Stimulated activated CD4-positive, alpha-beta T cell treated with anti-CD3 and anti-CD28 coated beads, TNF-alpha, amount 100 ng/mL, for 24 hours (primary cell): ENCODE data around the gene RBM28.
"Not testable (repeated sequence)": the region's sequence is repeated elsewhere in the genome, so short reads cannot be mapped to it uniquely, and the experiment has no call there.

ENCODE experiments used
- DNase-seq, 3 experiments: peaks; one replicate each; pipeline ENCODE4 v3.0.0-alpha.2; 2020; ENCODE audit warnings: low read depth in 3 of 3

Gene RBM28

DNA sequence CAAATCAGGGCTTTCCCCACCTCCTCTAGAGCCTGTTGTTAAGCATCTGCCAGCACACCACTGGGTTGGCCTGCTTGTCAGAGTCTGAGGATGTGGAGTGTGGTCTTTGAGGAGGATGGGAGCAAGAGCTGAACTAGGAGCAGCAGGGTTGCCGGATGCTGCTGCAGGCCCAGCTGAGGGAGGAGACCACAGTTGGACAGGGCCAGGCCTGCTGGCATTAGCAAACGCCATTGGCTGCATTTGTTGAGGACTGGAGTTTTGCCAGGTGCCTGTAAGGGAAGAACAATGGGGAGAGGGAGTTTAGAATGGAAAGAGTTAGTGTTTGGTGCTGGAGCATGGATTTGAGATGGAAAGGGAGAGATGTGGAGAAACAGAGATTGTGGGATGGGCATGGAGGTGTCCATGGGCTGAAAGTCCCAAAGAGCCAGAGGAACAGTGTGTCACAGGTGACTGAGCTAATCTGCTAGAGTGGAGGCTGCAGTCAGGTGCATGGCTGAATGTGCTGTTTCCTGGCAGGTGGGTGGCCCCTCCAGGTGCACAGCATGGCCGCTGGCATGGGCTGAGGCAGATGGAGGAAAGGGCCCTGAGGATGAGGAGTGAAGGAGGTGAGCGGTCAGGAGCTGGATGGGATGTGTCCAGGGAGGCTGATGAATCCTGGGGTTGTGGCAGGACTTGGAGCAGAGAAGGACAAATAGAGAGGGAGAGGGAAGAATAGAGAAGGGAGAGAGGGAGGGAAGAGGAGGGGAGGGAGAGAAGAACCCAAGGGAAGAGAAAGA, 61.9 kb downstream of the RBM28 start:
- DNase-seq = no peak

DNA sequence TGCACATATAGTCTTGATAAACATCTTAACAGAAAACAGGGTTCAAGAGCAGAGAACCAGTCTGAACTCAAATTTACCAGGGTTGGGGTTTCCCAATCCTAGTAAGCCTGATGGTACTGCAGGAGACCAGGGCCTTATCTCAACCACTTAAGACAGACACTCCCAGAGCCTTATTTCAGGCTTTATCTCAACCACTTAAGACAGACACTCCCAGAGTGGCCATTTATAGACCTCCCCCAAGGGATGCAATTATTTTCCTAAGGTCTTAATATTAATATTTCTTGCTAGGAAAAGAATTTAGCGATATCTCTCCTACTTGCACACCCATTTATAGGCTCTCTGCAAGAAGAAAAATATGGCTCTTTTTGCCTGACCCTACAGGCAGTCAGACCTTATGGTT, 63.3 kb downstream of the RBM28 start:
- not testable (repeated sequence) for DNase-seq

DNA sequence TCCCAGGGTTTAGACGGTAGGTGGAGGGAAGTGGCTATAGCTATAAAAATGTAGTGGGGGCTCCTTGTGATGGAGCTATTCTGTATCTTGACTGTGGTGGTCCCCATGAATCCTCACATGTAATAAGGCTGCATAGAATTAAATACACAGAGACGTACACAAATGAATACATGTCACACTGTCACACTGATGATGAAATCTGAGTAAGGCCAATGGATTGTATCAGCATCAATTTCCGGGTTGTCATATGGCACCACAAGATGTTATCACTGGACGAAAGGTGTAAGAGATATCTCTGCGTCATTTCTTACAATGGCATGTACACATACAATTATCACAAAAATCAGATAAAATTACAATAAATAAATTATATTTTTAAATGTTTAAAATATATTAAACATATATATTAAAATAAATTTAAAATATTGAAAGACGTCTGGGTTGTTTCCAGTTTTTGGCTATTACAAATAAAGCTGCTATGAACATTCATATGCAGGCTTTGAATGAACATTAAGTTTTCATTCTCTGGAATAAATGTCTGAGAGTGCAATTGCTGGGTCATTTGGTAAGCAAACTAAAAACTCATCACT, 64.5 kb downstream of the RBM28 start:
- DNase-seq = no peak

DNA sequence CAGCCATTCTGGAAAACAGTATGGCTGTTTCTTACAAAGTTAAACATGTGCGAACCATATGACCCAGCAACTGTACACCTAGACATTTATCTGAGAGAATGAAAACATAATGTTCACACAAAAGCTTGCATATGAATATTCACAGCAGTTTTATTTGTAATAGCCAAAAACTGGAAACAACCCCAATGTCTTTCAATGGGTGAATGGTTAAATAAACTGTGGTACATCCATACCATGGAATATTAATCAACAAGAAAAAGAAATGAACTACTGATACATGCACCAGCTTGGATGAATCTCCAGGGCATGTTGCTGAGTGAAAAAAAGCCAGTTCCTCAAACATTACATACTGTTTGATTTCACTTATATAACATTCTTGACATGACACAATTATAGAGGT, 65.3 kb downstream of the RBM28 start:
- DNase-seq = no peak

DNA sequence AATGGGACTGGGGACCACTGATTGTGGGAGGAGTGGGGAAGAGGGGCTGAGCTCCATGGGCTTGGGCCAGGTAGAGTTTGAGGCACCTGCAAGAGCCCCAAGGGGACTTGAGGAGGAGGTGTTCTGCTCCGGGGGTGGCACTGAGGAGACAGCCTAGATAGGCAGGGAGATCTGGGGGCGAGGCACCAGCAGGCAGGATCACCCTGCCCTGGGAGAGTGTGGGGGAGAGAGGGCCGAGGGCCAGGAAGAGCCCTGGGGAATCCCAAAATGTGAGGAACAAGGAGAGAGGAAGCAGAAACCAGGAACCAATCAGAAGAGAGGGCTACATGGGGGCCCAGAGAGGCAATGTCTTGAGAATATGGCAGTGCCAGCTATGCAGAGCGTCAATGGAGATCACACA, 68.0 kb downstream of the RBM28 start:
- DNase-seq = no peak

DNA sequence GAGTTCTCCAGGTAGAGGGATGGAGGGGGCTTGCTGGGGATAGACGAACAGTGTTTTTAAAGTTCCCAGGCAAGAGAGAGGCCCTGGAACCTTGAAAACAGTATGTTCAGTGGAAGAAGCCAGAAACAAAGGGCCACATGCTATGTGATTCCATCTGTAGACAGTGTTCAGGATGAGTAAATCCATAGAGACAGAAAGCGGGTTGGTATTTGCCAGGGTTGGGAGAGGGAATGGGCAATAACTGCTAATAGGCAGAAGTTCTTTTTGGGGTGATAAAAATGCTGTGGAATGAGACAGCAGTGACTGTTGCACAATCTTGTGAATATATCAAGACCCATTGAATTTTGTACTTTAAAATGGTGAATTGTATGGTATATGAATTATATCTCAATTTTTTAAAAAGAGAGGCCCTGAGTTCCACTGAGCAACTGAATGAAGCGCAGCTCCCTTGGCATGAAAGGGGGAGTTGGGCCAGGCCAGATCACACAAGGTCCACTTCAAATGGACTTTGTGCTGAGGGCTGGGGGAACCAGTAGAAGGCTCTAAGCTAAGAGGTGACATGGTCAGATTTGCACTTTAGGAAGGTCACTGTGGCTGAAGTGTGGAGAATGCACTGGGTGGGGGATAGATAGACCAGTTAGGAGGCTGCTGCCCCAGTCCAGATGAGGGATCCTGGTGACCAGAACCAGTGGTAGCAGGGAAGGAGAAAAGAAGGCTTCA, 68.7 kb downstream of the RBM28 start:
- no peak for DNase-seq

DNA sequence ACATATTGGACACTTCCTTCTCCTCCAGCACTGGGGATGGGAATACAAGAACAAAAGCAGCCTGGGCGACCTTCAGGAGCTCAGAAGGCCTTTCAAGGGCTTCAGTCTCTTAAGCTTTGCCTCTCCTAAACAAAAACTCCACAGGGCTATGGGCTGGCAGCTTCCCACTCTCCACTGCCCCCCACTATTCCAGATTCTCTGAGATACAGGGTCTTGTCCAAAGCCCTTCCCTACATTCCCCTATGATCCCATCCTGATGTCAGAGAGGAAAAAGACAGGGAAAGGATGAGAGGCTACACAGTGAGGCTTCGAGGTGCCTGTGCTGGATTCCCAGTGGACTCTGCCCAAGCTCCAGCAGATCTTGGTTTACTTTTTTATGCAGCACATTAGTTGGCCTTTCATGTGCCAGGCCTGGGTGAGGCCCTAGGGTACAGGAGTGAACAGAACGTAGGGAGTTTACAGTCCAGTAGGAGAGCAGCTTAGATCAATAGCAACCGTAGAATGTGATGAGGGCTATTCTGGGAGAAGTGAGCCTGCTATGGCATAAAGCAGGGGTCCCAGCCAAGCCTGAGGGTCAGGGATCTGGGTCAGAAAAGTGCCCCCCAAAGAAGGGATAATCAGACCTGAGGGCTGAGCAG, 69.3 kb downstream of the RBM28 start:
- DNase-seq = no peak

DNA sequence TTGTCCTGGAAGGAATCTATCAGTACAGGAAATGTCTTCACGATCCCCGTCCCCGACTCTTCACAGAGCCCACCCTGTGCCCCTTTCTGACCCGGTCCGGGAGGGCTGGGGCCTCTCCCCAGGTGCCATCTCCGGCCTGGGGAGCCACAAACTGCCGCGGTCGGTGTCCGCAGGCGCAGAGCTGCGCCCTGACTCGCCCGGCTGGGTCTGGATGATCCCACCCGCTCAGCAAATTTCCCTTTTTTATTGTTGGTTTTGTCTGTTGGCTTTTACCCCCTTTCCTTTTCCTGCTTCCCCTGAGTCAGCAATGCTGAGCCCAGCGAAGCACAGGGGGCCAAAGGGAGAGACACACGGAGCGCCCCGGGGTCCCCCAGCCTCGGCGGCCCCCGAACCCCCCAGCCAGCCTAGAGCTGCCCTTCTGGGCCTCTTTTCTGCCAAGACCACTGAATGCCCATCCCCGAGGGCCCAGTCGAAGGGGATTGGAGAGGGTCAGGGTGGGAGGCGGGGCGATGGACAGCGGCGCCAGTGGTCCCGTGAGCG, 71.7 kb downstream of the RBM28 start:
- no peak for DNase-seq

DNA sequence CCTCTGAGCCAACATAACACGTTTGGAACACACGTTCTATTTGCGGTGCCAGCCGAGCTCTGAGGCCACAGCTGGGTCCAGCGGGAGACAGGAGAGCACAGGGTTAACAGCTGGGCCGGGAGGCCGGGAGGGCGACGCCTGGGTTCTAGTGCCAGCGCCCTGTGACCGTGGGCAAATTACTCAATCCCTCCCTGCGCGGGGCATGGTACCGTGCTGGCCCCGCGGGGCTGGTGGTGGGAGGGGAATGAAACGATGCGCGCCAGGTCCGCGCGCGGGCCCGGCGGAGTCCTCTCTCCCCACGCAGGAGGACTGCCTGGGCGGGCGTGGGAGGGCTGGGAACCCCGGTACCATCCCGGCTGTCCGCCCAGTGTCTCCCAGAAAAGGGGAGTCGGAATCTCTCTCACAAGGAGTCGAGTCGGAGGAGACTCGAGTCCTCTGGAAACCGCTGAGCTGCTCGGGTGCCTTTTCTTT, 72.2 kb downstream of the RBM28 start:
- no peak for DNase-seq

DNA sequence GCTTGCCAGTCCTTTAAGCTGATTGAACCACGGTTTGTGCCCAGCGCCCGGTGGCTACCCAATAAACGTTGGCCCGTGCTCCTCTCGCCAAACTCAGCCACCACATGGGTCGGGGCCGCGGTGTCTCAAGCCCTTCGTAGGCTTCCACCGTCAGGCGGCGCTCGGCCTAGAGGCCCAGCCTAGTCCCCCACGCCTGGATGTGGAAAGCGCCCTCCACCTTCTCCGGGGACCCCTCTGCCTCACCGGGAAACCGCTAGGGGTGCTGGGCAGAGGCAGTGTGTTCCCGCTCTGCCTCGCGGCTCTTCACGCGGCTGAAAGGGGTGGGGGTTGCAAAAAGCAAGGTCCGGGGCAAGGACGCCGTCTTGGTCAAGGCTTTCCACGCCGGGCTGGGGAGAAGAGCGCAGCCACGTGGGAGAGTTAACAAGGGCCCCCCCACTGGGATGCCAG, 72.9 kb downstream of the RBM28 start:
- DNase-seq = no peak

DNA sequence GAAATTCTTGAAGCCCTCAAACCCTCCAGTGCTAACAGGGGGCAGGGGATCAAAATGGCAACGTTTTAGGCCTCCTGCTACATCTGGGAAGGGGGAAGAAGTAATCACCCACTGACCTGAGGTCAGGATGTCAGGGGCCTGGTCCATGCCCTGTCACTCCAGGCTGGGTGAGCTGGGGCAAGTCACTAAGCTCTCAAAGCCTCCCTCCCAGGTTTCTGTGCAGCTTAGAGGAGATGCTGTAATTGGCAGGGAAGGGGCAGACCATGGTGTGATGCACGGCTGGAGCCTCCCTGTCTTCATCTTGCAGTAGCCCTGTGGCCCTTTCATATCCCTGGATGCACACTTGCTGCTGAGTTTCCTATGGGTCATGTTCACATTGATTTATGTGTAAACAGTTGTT, 75.5 kb downstream of the RBM28 start:
- DNase-seq = no peak

DNA sequence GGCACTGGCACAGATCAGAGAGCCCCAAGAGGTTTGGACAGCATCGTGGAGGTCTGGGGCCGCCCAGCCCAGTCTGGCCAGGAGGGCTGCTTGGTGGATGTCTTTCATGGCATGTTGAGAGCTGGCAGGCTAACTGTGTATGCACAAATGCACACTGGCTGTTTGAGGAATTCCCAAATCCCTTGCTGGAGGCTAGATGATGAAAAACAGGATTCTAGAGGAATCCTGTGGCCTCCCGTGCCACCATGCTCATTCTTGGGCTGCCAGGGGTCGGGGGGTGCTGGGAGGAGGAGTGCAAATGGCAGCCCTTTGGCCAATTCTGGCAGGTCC, 76.1 kb downstream of the RBM28 start:
- DNase-seq = no peak

DNA sequence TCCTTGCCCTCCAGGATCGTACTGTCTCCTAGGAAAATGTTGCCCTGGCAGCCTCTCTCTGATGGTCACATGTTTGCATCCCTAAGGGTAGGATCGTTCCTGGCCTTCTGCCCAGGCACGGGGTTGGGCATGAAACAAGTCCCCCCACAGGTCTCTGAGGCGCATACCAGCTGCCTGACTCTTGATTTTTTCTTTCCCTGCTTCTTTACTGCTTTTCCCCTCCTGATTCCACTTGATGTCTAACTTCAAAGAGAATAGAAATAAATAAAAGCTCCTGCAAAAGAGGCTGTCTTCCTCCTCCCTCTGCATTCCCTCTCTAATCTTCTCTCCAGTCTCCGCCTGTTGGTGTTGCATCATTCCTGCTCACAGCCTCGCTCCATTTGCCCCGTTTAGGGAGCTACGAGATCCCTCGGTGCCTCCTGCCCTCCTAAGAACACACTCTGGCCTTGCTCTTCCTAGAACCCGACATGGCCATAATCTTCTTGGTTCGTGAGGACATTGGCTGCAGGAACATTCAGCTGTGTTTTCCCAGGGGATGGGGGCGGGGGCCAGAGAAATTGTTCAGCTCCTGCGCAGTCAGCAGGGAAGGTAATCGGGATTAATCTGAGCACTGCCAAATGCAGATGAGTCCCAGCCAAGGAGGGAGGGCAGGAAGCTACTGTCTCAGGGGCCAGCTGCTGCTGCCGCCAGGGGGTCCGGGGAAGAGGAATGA, 76.7 kb downstream of the RBM28 start:
- no peak for DNase-seq

DNA sequence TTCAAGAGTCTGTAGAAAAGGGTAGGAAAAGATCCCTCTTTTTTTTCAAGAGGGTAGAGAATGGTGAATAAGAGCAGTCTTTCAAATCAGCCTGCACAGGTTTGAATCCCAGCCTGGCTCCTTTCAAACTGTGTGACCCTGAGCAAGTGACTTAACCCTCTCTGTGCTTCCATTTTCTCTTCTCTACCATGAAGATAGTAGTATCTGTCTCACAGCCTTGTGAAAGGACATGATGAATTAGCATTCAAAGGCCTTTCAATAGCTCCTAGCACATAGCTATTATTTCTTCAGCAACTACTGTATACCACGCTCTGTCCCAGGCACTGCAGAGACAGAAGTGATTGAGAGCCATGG, 77.2 kb downstream of the RBM28 start:
- no peak for DNase-seq

DNA sequence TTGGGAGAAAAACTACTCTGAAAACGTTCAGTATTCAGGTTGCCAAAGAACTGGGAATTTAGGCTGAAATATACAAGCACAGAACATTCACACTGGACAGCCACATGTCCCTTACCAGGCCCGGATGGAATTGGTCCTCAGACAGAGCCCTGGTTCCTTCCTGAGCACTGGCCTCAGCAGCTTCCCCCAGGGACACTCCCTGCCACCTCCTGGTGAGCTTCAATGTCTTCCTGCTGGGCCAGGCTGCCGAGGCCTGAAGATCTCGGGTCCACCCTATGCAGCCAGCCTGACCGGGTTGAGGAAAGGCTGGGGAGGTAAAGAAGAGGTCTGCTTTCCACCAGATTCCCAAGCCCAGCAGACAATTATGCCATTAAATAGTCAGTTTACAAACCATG, 77.8 kb downstream of the RBM28 start:
- no peak for DNase-seq

DNA sequence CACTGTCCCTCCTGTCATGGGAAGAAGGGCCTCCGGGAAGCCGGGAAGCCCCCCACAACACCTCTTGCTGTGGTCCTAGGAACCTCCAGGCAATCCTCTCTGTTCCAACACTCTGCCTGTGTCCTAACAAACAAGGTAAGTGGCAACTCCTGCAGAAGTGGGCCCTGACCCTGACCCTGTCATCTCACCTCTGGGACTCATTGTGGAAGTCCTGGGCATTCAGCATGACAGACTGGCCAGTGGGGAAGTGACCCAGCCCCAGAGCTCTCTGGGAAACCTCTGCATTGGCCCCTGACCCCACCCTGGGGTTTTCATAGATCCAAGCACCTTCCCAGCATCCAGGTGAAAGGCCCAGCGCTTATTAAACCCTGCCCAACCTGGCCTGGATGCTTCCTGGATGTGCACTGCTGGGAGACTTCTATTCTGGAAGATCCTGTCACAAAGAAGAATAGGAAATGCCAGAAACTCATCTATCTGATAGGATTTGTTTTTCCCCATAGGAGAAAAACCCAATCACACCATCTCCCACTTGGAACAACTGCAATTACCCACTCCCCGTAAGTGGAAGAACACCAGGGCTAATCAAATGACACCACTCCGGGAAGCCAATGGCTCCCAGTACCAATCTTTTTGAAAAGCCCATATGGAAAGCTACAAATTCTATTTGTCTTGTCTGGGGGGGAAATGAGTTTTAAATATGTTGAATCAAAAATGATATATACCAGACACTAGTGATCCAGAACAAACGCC, 78.4 kb downstream of the RBM28 start:
- DNase-seq = no peak

DNA sequence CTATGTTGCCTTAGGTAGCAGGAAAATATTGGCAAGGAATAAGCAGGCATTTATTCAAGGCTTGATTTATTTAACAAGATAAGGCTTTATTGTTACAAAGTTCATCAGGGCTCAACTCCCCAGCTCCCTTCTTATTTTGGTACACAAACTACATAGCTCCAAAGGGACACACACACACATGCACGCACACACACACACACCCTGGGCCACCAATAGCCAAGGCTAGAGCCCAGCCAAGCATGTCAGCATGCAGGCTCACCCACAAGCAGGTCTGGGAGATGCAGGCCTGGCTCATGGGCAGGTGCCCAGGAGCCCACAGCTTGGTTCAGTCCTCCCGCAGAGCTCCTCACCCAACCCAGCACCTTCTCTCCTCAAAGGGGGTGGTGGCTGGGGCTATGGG, 79.2 kb downstream of the RBM28 start:
- no peak for DNase-seq

DNA sequence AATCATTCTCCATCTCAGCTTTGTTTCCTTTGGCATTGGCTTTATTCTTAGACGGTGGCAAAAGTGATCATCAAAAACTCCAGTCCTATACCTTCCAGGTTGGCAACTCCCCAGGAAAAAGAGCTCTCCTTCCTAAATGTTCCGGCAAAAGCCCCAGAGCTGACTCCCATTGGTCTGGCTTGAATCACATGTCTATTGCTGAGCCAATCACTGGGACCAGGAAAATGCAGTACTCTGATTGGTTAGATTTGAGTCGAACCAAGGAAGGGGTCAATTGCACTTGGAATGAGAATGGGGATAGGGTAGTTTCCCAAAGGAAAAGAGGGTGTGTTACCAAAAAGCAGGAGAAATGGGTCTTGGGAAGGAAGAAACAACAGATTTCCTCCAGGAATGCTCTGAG, 80.3 kb downstream of the RBM28 start:
- no peak for DNase-seq

DNA sequence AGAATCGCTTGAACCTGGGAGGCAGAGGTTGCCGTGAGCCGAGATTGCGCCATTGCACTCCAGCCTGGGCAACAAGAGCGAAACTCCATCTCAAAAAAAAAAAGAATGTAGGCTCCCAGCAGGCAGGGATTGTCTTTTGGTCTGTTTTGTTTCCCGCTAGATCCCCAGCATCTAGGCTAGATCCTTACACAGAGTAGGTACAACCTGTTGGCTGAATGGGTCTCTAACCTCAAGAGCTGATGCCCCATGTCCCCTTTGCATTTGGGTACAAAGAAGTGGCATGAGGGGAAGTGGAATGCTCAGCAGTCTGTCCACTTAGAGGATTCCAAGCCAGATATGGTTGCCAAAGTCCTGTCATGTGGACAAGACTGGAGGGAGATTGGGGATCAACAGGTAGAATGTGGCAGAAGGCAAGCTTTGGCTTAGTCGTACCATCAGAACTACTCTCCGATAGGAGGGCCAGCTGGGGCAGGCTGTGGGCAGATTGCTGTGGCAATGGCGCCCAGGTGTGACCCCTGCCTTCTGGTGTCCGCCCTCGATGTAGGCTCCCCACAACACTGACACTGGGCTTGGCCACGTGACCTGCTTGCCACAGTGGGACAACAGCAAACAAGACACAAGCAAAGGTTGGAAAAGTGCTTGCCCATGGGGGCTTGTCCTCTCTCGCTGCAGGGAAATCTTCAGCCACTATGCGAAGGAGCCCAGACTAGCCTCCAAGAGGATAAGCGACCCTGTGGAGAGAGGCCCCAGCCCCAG, 81.3 kb downstream of the RBM28 start:
- no peak for DNase-seq

DNA sequence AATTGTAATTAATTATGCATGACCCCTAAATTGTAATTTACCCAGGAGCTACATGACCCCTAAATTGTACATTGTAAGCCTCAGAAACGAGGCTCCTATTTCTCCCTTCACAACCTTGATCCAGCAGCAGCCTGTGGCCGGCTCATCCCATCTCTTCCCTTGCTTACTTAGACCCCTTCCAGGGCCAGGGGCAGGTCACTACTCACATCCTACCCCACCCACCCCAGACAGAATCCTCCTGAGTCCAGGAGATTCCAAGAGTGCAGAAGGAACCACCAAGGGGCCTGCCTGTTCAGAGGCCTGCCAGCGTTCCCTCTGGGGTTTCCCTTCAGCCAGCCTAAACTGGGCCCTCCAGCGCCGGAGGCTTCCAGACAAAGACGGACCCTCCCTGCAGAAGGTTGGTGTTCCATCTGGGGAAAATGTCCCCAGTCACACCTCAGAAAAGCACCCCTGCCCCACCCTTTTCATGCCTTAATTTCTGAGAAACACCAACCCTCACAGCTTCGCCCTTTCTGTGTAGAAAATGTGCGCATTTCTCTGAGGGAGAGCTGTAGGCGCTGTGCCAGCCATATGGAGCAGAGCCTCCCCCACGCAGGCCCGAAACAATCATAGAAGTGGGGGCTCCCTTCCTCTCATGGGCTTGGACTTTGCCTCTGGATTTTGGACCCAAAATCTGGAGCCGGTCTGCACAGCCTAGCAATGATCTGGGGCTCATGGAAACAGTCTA, 83.5 kb downstream of the RBM28 start:
- no peak for DNase-seq
